CD4-positive, alpha-beta memory T cell (primary cell): Measurements from ENCODE around the gene TMEM235. TPM values are rescaled to one million over a fixed set of nuclear protein-coding genes. Genes with fewer than 3 reads are reported as not detected.

Experiments
- CTCF ChIA-PET: fragments of 350-600 bp; sonication (Branson Sonifier 250); formaldehyde crosslinking; loops from one replicate; lab custom pipeline; 2021; ENCODE audit warnings: inconsistent platforms; ENCODE audit not compliant: partially characterized antibody; lab: Charles Lee
- POLR2A ChIA-PET: fragments of 350-600 bp; sonication (Branson Sonifier 250); formaldehyde crosslinking; loops from one replicate; lab custom pipeline; 2021; ENCODE audit not compliant: partially characterized antibody; lab: Charles Lee
- DNase-seq, 5 donors: peaks; one replicate each; pipeline versions ENCODE4 v3.0.0 to v3.0.0-alpha.2; 2020 to 2022; ENCODE audit warnings: mixed read lengths in 1 of 5
- H3K27ac ChIP-seq: one replicate; pipeline ENCODE4 v1.7.0; 2013; ENCODE audit warnings: low read depth, low read length
- H3K27me3 ChIP-seq: 2 replicates; pipeline ENCODE4 v1.7.0; 2013; ENCODE audit warnings: mild to moderate bottlenecking, low read length, moderate library complexity; ENCODE audit not compliant: insufficient read depth
- H3K36me3 ChIP-seq: 2 replicates; pipeline ENCODE4 v1.7.0; 2013; ENCODE audit warnings: mild to moderate bottlenecking, low read length, moderate library complexity; ENCODE audit not compliant: insufficient read depth
- H3K4me1 ChIP-seq: 2 replicates; pipeline ENCODE4 v1.7.0; 2013; ENCODE audit warnings: mild to moderate bottlenecking, low read length, moderate library complexity; ENCODE audit not compliant: insufficient read depth
- H3K4me3 ChIP-seq, 2 donors: one replicate each; pipeline ENCODE4 v1.7.0; 2013; ENCODE audit warnings: low read length in 2 of 2, mild to moderate bottlenecking in 1 of 2
- H3K9me3 ChIP-seq, 2 donors: one replicate each; pipeline ENCODE4 v1.7.0; 2013; ENCODE audit warnings: low read length in 2 of 2, control low read depth in 1 of 2; ENCODE audit not compliant: control insufficient read depth in 1 of 2
- H3K27ac Mint-ChIP-seq, 7 donors: one replicate each; pipeline ENCODE4 v1.8.0; 2020 to 2021; ENCODE audit warnings: mixed read lengths in 7 of 7, mild to moderate bottlenecking in 6 of 7, inconsistent platforms in 3 of 7, moderate library complexity in 3 of 7
- H3K27me3 Mint-ChIP-seq, 2 donors: one replicate each; pipeline ENCODE4 v1.8.0; 2020 to 2021; ENCODE audit warnings: mixed read lengths in 2 of 2
- H3K36me3 Mint-ChIP-seq, 2 donors: one replicate each; pipeline ENCODE4 v1.8.0; 2020 to 2021; ENCODE audit warnings: mixed read lengths in 2 of 2, inconsistent platforms in 1 of 2, mild to moderate bottlenecking in 1 of 2
- H3K4me1 Mint-ChIP-seq, 4 donors: one replicate each; pipeline ENCODE4 v1.8.0; 2020 to 2021; ENCODE audit warnings: mixed read lengths in 4 of 4, mild to moderate bottlenecking in 1 of 4
- H3K4me3 Mint-ChIP-seq, 8 donors: one replicate each; pipeline ENCODE4 v1.8.0; 2020 to 2021; ENCODE audit warnings: mixed read lengths in 8 of 8, mild to moderate bottlenecking in 7 of 8, moderate library complexity in 6 of 8, inconsistent platforms in 3 of 8
- H3K9me3 Mint-ChIP-seq, 8 donors: one replicate each; pipeline ENCODE4 v1.8.0; 2020 to 2021; ENCODE audit warnings: mixed read lengths in 8 of 8, mild to moderate bottlenecking in 5 of 8, inconsistent platforms in 3 of 8, moderate library complexity in 1 of 8
- intact Hi-C: fragments of 100-400 bp; cut with micrococcal nuclease; formaldehyde crosslinking; loops from one replicate; pipeline ENCODE4 v1.15.1; 2023
- polyA plus RNA-seq, 2 donors: library from polyadenylated mRNA; unstranded; fragments of 300-500 nt; fragmentation: Illumina TruSeq; gene quantifications; one replicate each; pipeline ENCODE4 v1.2.3, GENCODE V29; 2021
- total RNA-seq, 2 experiments: library from RNA; stranded (reverse); gene quantifications; one replicate each; pipeline ENCODE4 v1.2.3, GENCODE V29; 2021

Gene TMEM235
- total and polyA plus RNA-seq, 4 experiments from 2014 or later = not detected

GRCh38 chr17:78238823-78239488 is 7.5 kb downstream of the TMEM235 start:
- H3K4me3 Mint-ChIP-seq = no peak overlapping the region
- DNase-seq = no peak
- Histone ChIP-seq H3K9me3 (no peaks in the 10 kb centered on the region), H3K36me3 (no peaks in the 10 kb centered on the region), H3K4me3 (no peak overlapping the region), H3K4me1 (no peaks in the 10 kb centered on the region), H3K27ac (no peak overlapping the region), H3K27me3 (no peaks in the 10 kb centered on the region)
- no peaks in the 10 kb centered on the region for H3K36me3 Mint-ChIP-seq
- no peak overlapping the region for H3K27ac Mint-ChIP-seq
- POLR2A ChIA-PET = no interaction called here
- no peaks in the 10 kb centered on the region for H3K9me3 Mint-ChIP-seq
- H3K27me3 Mint-ChIP-seq = no peaks in the 10 kb centered on the region
- CTCF ChIA-PET = interaction anchor here (0.6 to 1.3 kb wide), 2 partner anchors 183 to 473 kb away, joined by 4 read pairs; no protein-coding TSS in a partner anchor
- no peaks in the 10 kb centered on the region for H3K4me1 Mint-ChIP-seq
- intact Hi-C loops = no loop called here

GRCh38 chr17:78239489-78239931 is 8.1 kb downstream of the TMEM235 start:
- H3K36me3 ChIP-seq = no peaks in the 10 kb centered on the region
- H3K9me3 ChIP-seq = no peaks in the 10 kb centered on the region
- ChIA-PET POLR2A (no interaction called here), CTCF (interaction anchor here (0.6 to 1.3 kb wide), 2 partner anchors 182 to 472 kb away, joined by 4 read pairs; no protein-coding TSS in a partner anchor)
- DNase-seq = no peak
- H3K27me3 ChIP-seq = no peaks in the 10 kb centered on the region
- no peaks in the 10 kb centered on the region for H3K27me3 Mint-ChIP-seq
- no peak overlapping the region for H3K4me3 Mint-ChIP-seq
- no peak overlapping the region for H3K4me3 ChIP-seq
- H3K9me3 Mint-ChIP-seq = no peaks in the 10 kb centered on the region
- no peaks in the 10 kb centered on the region for H3K4me1 Mint-ChIP-seq
- H3K27ac Mint-ChIP-seq = no peak overlapping the region
- no peaks in the 10 kb centered on the region for H3K4me1 ChIP-seq
- no peaks in the 10 kb centered on the region for H3K36me3 Mint-ChIP-seq
- H3K27ac ChIP-seq = no peak overlapping the region
- intact Hi-C loops = no loop called here

GRCh38 chr17:78240012-78240655 is 8.7 kb downstream of the TMEM235 start:
- Mint-ChIP-seq H3K4me3 (no peak overlapping the region), H3K27me3 (no peaks in the 10 kb centered on the region), H3K4me1 (no peaks in the 10 kb centered on the region), H3K9me3 (no peaks in the 10 kb centered on the region), H3K27ac (no peak overlapping the region), H3K36me3 (no peaks in the 10 kb centered on the region)
- H3K9me3 ChIP-seq = no peaks in the 10 kb centered on the region
- CTCF ChIA-PET = interaction anchor here (1.3 kb wide), 1 partner anchor 182 kb away, joined by 4 read pairs; no protein-coding TSS in a partner anchor
- H3K4me3 ChIP-seq = no peak overlapping the region
- no peaks in the 10 kb centered on the region for H3K4me1 ChIP-seq
- intact Hi-C loops = no loop called here
- DNase-seq = no peak
- H3K36me3 ChIP-seq = no peaks in the 10 kb centered on the region
- H3K27ac ChIP-seq = no peak overlapping the region
- POLR2A ChIA-PET = no interaction called here
- no peaks in the 10 kb centered on the region for H3K27me3 ChIP-seq

- intact Hi-C loops = no loop called here
- H3K36me3 Mint-ChIP-seq = no peaks in the 10 kb centered on the region
Observed at GRCh38 chr17:78240839-78241238, 9.4 kb downstream of the TMEM235 start.

GRCh38 chr17:78241277-78242023 is 10.0 kb downstream of the TMEM235 start:
- ChIA-PET POLR2A (no interaction called here), CTCF (no interaction called here)
- Mint-ChIP-seq H3K27me3 (no peaks in the 10 kb centered on the region), H3K9me3 (peaks cover 0 to 2% (median 0%) of the 10 kb centered on the region in 8 donors), H3K4me1 (no peaks in the 10 kb centered on the region), H3K4me3 (no peak overlapping the region), H3K36me3 (no peaks in the 10 kb centered on the region), H3K27ac (peak overlapping the region in 2 of 7 donors; percentile 19 to 83)
- Histone ChIP-seq H3K27me3 (no peaks in the 10 kb centered on the region), H3K36me3 (no peaks in the 10 kb centered on the region), H3K27ac (no peak overlapping the region), H3K4me1 (no peaks in the 10 kb centered on the region), H3K9me3 (no peaks in the 10 kb centered on the region), H3K4me3 (no peak overlapping the region)
- intact Hi-C loops = no loop called here
- DNase-seq = no peak

More at GRCh38 chr17:78240839-78241238, 9.4 kb downstream of the TMEM235 start:
- H3K9me3 ChIP-seq = no peaks in the 10 kb centered on the region
- no peaks in the 10 kb centered on the region for H3K27me3 ChIP-seq
- Mint-ChIP-seq H3K4me1 (no peaks in the 10 kb centered on the region), H3K9me3 (peaks cover 0 to 2% (median 0%) of the 10 kb centered on the region in 8 donors), H3K4me3 (no peak overlapping the region), H3K27ac (no peak overlapping the region), H3K27me3 (no peaks in the 10 kb centered on the region)
- H3K27ac ChIP-seq = no peak overlapping the region
- ChIA-PET CTCF (no interaction called here), POLR2A (no interaction called here)
- H3K4me1 ChIP-seq = no peaks in the 10 kb centered on the region
- no peaks in the 10 kb centered on the region for H3K36me3 ChIP-seq
- H3K4me3 ChIP-seq = no peak overlapping the region
- DNase-seq = no peak

- H3K36me3 ChIP-seq = no peaks in the 10 kb centered on the region
- ChIA-PET POLR2A (no interaction called here), CTCF (interaction anchor here (0.6 kb wide), 1 partner anchor 366 kb away, joined by 3 read pairs; no protein-coding TSS in a partner anchor)
- Mint-ChIP-seq H3K36me3 (no peaks in the 10 kb centered on the region), H3K27ac (no peak overlapping the region), H3K9me3 (peaks cover 0 to 2% (median 0%) of the 10 kb centered on the region in 8 donors), H3K4me3 (no peak overlapping the region), H3K4me1 (no peaks in the 10 kb centered on the region), H3K27me3 (no peaks in the 10 kb centered on the region)
- no peak overlapping the region for H3K27ac ChIP-seq
- no peaks in the 10 kb centered on the region for H3K9me3 ChIP-seq
- H3K4me3 ChIP-seq = no peak overlapping the region
- H3K27me3 ChIP-seq = no peaks in the 10 kb centered on the region
- intact Hi-C loops = no loop called here
- no peak for DNase-seq
- no peaks in the 10 kb centered on the region for H3K4me1 ChIP-seq
Observed at GRCh38 chr17:78242024-78242742, 10.8 kb downstream of the TMEM235 start.
